ENCODE measurements around the gene EPO.

Gene EPO

DNA sequence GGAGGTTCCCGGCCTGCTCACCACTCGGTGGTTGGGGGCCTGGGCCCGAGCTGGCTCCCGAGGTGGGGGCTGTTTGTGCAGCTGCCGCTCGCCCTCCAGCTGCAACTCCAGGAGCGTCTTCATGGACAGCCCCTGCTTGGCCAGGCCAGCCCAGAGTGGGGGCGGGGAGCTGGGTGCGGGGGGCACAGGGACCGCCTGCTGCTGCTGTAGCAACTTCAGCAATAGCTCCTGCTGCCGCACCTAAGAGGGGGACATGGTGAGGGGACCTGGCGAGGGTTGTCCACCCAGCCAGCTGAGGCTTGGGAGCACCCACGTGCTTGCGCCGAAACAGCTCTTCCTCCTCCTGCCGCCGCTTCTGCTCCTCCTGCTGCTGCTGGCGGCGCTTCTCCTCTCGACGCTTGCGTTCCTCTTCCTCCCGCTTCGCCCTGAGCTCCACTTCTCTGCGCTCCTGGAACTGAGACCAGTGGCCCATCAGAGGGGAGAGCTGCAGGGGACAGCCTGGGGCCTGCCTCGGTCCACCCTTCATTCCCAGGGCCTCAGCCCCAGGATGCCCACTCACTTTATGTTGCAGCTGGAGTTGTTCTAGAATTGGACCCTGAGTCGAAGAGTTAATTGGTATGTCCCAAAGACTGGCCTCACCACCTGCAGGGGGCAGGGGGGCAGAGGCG is 37.1 kb upstream of the EPO start:
- DNase-seq, result no peak
- peaks cover 16% of the 10 kb centered on the region for H3K36me3 Mint-ChIP-seq (ENCODE audit: low read depth)
- H3K4me1 Mint-ChIP-seq, result peaks cover 17% of the 10 kb centered on the region
- TF ChIP-seq, protein P1, sequence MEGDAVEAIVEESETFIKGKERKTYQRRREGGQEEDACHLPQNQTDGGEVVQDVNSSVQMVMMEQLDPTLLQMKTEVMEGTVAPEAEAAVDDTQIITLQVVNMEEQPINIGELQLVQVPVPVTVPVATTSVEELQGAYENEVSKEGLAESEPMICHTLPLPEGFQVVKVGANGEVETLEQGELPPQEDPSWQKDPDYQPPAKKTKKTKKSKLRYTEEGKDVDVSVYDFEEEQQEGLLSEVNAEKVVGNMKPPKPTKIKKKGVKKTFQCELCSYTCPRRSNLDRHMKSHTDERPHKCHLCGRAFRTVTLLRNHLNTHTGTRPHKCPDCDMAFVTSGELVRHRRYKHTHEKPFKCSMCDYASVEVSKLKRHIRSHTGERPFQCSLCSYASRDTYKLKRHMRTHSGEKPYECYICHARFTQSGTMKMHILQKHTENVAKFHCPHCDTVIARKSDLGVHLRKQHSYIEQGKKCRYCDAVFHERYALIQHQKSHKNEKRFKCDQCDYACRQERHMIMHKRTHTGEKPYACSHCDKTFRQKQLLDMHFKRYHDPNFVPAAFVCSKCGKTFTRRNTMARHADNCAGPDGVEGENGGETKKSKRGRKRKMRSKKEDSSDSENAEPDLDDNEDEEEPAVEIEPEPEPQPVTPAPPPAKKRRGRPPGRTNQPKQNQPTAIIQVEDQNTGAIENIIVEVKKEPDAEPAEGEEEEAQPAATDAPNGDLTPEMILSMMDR (IDR thresholded peaks at IDR 0.05), result no peak
- H3K27me3 Mint-ChIP-seq (ENCODE audit: low read depth, poor library complexity), result no peaks in the 10 kb centered on the region
- H3K27ac Mint-ChIP-seq, result peak overlapping the region; percentile 68
- H3K4me3 Mint-ChIP-seq, result no peak overlapping the region
- no peaks in the 10 kb centered on the region for H3K9me3 Mint-ChIP-seq

DNA sequence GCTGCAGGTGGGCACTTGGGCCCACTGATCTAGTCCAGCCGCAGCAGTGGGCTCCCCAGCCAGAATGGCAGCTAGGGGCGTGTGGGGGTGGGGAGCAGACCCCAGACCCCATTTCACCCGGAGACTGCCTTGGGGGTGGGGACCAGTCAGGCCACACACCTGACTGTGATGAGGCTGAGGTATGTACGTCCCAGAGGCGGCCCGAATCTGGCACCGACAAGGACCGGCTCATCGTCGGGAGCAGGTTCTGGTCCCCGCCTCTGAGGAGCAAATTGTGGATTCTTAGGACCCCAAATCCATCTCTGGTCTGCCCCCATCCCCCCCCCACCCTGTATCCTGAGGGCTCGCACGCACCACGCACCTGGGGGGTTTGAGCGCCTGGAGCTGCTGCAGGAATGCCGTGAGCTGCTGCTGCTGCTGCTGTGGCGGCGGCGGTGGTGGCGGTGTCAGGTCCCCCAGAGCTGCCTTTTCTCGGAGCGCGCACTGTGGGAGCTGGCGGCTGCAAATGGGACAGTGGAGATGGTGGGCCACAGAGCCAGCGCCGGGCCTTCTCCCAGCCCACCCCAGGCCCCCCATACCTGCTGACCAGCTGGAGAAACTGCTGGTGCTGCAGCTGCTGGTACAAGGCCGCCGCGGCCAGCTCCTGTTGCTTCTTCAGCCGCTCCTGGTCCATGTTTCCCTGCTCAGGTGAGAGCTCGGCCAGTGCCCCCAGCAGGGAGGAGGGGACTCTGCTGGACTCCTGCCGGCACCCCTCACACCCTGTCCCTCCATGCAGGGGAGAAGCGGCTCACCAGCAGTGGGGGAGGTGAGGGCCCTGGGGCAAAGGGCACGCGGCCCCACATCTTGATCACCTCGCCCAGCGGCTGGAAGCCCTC is 36.4 kb upstream of the EPO start:
- Mint-ChIP-seq H3K27ac (peak overlapping the region; percentile 68), H3K9me3 (no peaks in the 10 kb centered on the region), H3K4me1 (peaks cover 21% of the 10 kb centered on the region), H3K27me3 (ENCODE audit: low read depth, poor library complexity) (no peaks in the 10 kb centered on the region), H3K4me3 (no peak overlapping the region), H3K36me3 (ENCODE audit: low read depth) (peaks cover 17% of the 10 kb centered on the region)
- TF ChIP-seq, protein P1 (IDR thresholded peaks at IDR 0.05), result no peak
- no peak for DNase-seq

DNA sequence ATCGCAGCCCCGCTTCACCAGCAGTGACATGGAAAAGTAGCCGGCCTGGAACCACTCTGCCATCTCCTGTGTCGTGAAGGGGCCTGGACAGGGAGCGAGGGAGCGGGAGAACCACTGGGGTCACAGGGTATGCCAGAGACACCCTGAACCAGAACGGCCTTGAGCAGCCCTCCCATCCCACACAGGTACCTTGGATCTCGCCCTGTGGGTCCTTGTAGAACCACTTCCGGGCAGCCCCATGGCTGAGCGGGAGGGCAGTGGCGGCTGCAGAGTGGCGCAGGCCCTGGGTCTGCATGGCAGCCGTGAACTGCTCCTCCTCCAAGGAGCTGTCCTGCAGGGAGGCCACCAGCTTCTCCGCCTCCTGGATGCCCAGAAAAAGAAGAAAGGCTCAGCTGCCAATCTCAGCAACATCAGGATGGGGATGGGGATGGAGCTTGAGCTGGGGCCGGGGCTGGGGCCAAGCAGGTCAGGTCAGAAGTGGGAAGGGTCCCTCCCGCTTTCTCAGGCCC is 35.7 kb upstream of the EPO start:
- H3K4me1 Mint-ChIP-seq, result peaks cover 22% of the 10 kb centered on the region
- H3K9me3 Mint-ChIP-seq, result no peaks in the 10 kb centered on the region
- no peaks in the 10 kb centered on the region for H3K27me3 Mint-ChIP-seq (ENCODE audit: low read depth, poor library complexity)
- H3K4me3 Mint-ChIP-seq, result no peak overlapping the region
- H3K36me3 Mint-ChIP-seq (ENCODE audit: low read depth), result peaks cover 21% of the 10 kb centered on the region
- TF ChIP-seq, protein P1 (IDR thresholded peaks at IDR 0.05), result no peak
- DNase-seq, result no peak
- H3K27ac Mint-ChIP-seq, result no peak overlapping the region

DNA sequence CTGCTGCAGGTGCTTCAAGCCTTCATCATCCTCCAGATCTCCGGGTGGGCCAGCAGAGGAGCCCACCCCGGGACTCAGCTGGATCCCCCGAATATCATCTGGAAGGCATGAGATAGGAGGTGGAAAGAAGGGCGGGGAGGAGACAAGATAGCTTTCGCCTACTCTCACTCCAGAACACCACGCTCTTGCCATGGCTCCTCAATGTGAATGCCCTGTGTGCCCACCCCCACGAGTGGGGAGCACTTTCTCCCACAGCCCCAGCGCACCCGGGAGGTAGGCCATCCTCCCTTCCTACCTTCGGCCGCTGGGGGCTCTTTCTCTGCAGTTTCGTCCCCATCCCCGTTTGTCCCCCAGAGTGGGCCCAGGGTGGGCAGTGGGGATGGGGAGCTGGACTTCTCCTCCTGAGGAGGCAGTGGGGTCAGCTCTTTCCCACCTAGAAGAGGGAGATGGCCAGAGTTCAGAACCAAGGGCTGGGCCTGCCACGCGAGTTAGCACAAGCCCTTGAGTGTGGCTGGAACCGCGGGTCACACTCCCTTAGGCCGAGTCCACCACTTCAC is 35.1 kb upstream of the EPO start:
- Mint-ChIP-seq H3K9me3 (no peaks in the 10 kb centered on the region), H3K27ac (no peak overlapping the region), H3K4me1 (peaks cover 23% of the 10 kb centered on the region), H3K4me3 (no peak overlapping the region), H3K36me3 (ENCODE audit: low read depth) (peaks cover 18% of the 10 kb centered on the region), H3K27me3 (ENCODE audit: low read depth, poor library complexity) (no peaks in the 10 kb centered on the region)
- TF ChIP-seq, protein P1 (IDR thresholded peaks at IDR 0.05), result no peak
- no peak for DNase-seq

DNA sequence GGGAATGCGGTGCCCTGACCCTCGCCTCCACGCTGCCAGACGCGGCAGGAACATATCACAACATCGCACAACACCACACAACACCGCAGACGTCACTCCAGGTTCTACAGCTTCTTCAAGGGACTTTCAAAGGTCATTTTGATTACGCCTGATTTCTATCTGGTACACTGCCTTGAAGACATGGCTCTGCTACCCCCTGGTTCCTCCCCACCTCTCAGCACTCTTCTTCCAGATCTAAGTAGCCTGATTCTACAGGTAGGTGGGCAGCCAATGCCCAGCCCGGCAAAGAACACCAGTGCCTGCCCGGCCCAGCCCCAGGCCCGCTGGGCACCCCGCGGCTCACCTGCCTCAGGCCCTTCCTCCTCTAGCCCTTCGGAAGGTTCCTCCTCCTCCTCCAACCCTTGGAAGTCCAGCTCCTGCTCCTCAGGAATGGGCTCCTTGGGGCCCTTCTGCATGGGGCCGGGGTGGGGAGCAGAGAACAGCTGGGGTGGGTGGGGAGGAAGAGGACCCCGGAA is 34.6 kb upstream of the EPO start:
- no peak overlapping the region for H3K4me3 Mint-ChIP-seq
- no peaks in the 10 kb centered on the region for H3K9me3 Mint-ChIP-seq
- DNase-seq, result no peak
- H3K27me3 Mint-ChIP-seq (ENCODE audit: low read depth, poor library complexity), result no peaks in the 10 kb centered on the region
- H3K27ac Mint-ChIP-seq, result peak overlapping the region; percentile 66
- H3K36me3 Mint-ChIP-seq (ENCODE audit: low read depth), result peaks cover 15% of the 10 kb centered on the region
- TF ChIP-seq, protein P1 (IDR thresholded peaks at IDR 0.05), result no peak
- H3K4me1 Mint-ChIP-seq, result peaks cover 21% of the 10 kb centered on the region
